Suppressor macrophage treated with lipopolysaccharide for 1 hour (primary cell): ENCODE data around the gene ZNF622.

Experiments used
- DNase-seq, 3 donors: peaks; one replicate each; pipeline ENCODE4 v3.0.0-alpha.2; 2020 to 2022

ZNF622 gene

DNA sequence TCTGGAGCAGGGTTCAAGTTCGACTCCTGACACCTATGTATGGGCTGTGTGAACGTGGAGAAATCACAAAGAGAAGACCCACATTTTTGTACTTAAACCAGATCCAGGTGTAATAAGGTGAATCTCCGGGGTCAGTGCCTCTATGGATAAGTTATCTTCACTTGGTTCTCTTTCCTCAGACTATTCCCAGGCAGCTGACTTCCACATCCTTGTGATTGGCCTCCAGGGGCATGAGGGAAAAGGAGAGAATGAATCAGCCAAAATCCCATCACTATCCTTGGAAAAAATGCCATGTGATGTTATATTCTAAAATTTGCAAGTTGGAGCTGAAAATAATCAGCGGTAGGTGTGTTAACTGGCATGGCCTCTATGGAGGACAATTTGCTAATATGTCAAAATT is 37.2 kb downstream of the ZNF622 start:
- DNase-seq: no peak

- DNase-seq: no peak
These were observed 38.0 kb downstream of the ZNF622 start for GRCh38 chr5:16427587-16427986.

DNA sequence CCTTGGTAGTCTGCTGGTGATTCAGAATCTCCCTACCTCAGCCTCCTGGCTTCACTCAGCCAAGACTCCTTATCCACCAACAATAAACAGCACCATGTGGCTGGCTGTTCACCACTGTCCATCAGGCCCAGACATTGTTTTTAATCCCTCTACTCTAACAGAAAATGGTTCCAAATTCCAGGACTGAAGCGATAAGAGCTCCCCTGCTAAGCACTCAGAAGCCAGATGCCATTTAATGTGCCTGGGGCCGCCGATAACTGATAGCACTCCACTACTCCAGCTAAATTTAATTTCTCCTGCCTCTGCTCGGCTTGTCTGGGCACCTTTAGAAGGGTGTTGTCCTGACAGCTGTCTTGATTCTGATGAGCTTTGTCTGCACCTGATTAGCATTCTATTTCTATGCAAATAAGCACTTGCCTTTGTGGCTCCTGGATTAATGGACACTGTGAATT is 47.1 kb downstream of the ZNF622 start:
- DNase-seq: no peak

GRCh38 chr5:16417398-16418074 is 48.1 kb downstream of the ZNF622 start:
- DNase-seq: no peak

DNA sequence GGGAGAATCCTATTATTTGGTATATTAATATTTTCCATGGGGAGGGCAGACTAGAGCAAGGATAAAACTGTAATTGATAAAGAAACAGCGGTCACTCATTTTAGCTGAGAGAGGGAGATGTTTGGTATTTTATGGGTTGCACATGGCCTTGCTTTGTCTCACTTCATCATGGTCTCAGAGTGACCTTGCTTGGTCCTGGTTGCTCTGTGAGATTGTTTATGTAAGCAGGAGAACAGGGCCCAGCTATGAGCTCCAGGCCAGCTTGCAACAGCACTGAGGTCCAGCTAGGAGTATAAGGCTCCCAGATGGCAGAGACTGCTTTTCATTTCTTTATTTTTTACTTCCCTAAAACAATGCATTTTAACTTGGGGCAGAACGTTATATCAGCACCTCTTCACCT is 50.7 kb downstream of the ZNF622 start:
- no peak for DNase-seq

GRCh38 chr5:16413166-16413860 is 52.3 kb downstream of the ZNF622 start:
- no peak for DNase-seq

- no peak for DNase-seq
These were observed 53.0 kb downstream of the ZNF622 start for GRCh38 chr5:16412556-16412955.

DNA sequence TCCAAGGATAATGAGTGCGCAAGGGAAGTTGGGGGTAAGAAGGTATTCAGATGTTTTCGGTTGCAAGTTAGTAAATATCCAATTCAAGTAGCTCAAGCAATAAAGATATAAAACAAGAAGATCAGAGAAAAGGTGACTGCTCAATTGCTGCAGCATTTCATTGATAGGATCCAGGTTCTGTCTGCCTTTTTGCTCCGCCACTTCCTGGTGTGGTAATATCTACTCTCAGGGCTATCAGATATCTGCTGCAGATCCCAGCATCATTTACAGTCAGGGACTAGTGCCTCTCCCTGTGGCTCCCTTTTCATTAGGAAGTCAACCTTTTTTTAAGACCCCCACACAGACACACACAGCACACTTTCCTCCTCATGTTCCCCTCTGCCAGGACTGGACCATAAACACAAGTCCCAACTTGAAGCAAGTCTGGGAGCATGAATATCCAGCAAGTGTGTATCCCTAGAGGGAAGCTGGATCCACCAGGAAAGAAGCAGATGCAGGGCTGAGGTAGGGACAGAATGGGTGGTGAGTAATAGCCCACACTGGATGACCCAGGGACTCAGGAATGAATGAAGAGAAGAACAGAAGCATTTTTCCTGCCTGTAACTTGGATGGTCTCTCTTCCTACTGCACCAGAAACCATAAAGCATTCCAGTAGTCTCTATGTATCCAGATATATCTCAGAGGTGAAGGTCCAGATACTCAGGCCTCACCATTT is 53.7 kb downstream of the ZNF622 start:
- DNase-seq: no peak

- no peak for DNase-seq
These were observed 54.4 kb downstream of the ZNF622 start for GRCh38 chr5:16411235-16411634.

DNA sequence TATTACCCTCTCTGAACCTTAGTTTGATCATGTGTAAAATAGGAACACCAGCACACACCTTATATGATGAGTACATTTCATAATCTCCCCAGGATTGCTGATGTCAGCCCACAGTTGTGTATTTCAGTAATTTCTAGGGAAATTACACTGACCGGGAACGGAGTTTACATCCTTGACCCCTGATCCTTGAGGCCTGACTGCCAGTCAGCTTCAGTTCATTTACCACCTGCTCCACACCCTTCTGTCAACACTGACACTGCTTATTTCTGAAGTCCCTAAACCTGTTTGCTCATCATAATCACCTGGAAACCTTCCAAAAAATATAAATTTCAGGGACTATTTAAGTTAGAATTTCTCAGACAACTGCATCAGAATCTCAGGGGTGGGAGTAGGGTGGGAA is 55.3 kb downstream of the ZNF622 start:
- DNase-seq: no peak

- no peak for DNase-seq
These were observed 59.0 kb downstream of the ZNF622 start for GRCh38 chr5:16406630-16407029.

DNA sequence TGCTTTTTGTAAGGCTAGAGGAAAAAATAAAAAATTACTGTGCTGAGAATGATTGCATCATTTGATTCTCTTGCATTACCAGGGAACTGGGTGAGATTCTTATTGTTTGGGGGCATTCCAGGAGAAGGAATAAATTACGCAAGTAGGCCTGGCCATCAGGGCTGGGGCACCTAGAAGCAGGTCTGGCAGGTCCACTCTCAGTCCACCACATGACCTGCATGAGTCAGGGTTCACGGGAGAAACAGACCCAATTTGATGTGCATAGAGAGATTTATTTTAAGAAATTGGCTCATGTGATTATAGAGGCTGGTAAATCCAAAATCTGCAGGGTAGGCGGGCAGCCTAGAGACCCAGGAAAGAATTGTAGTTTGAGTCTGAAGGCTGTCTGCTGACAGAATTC is 59.6 kb downstream of the ZNF622 start:
- no peak for DNase-seq
